HG03280 (cell line): Measurements from ENCODE around the gene SMYD4.
"Not testable (repeated sequence)": the region's sequence is repeated elsewhere in the genome, so short reads cannot be mapped to it uniquely, and the experiment has no call there.

Experiments used
- ATAC-seq: cut with Tn5 transposase; IDR thresholded peaks from one replicate; pipeline ENCODE4 v1.9.1; 2021; ENCODE audit warnings: mild to moderate bottlenecking, moderate library complexity; ENCODE audit not compliant: unreplicated experiment

SMYD4 gene

GRCh38 chr17:1758807-1759206 lies 70.9 kb downstream of the SMYD4 start:
- no peak for ATAC-seq

- ATAC-seq: no peak
These were observed 73.9 kb downstream of the SMYD4 start for GRCh38 chr17:1755827-1756262.

- ATAC-seq: no peak
These were observed 74.4 kb downstream of the SMYD4 start for GRCh38 chr17:1755252-1755826.

- no peak for ATAC-seq
These were observed 75.1 kb downstream of the SMYD4 start for GRCh38 chr17:1754430-1755112.

GRCh38 chr17:1753767-1754429 lies 75.8 kb downstream of the SMYD4 start:
- no peak for ATAC-seq

GRCh38 chr17:1752425-1753262 lies 77.1 kb downstream of the SMYD4 start:
- no peak for ATAC-seq

GRCh38 chr17:1750628-1751027 lies 79.1 kb downstream of the SMYD4 start:
- no peak for ATAC-seq

GRCh38 chr17:1746975-1747543 lies 82.6 kb downstream of the SMYD4 start:
- no peak for ATAC-seq

- ATAC-seq: no peak
These were observed 84.1 kb downstream of the SMYD4 start for GRCh38 chr17:1745513-1746020.

GRCh38 chr17:1744551-1745512 lies 84.9 kb downstream of the SMYD4 start:
- ATAC-seq: no peak

GRCh38 chr17:1743088-1743439 lies 86.6 kb downstream of the SMYD4 start:
- no peak for ATAC-seq

- no peak for ATAC-seq
These were observed 87.2 kb downstream of the SMYD4 start, which contains the start of gene SERPINF2 for GRCh38 chr17:1742371-1743087. Gene SERPINF2, plus strand, starts transcription at chr17:1742871. Its CDS starts 2,125 bp downstream, at chr17:1744996.

- not testable (repeated sequence) for ATAC-seq
These were observed 87.8 kb downstream of the SMYD4 start for GRCh38 chr17:1741899-1742298.

- no peak for ATAC-seq
These were observed 92.0 kb downstream of the SMYD4 start for GRCh38 chr17:1737531-1738291.

GRCh38 chr17:1736348-1737281 lies 93.1 kb downstream of the SMYD4 start:
- no peak for ATAC-seq

GRCh38 chr17:1735834-1736347 lies 93.8 kb downstream of the SMYD4 start:
- no peak for ATAC-seq

- no peak for ATAC-seq
These were observed 94.3 kb downstream of the SMYD4 start for GRCh38 chr17:1735418-1735817.
